ENCODE measurements around the gene GGTLC1.
A peak's percentile ranks its signal among the peaks of the same experiment; 100 is the strongest.
"Not testable (repeated sequence)": the region's sequence is repeated elsewhere in the genome, so short reads cannot be mapped to it uniquely, and the experiment has no call there.

GGTLC1 gene

DNA sequence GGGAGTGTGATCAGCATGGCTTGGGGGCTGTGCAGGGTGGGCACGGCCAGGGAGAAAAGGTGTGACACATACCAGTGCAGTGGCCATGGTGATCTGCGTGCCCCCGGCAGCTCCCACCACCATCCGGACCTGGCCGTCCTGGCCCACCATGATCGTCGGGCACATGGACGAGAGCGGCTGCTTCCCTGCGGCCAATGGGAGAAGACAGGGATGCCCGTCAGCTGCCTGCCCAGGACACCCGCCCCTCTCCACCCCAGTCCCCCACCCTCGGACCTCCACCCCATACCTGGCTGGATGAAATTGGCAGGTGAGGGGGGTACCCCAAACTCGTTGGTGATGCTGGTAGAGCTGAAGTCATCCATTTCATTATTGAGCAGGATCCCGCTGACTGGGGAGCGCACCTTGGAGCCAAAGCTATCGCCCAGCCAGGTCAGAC lies 2.8 kb downstream of the GGTLC1 start:
- not testable (repeated sequence) for H3K9ac ChIP-seq (ENCODE audit: low read length); H2BK12ac ChIP-seq (ENCODE audit: low read length in 2 of 2); H2AFZ ChIP-seq (ENCODE audit: low read depth, low read length); H2BK5ac ChIP-seq (ENCODE audit: low read depth, low read length, poor library complexity, severe bottlenecking); H3K23ac ChIP-seq (ENCODE audit: low read length in 2 of 2); DNase-seq; H3K79me1 ChIP-seq (replicated peaks; ENCODE audit: low read length, poor library complexity, severe bottlenecking); H3K4ac ChIP-seq (ENCODE audit: low read depth in 1 of 2, low read length in 2 of 2); H3K14ac ChIP-seq (ENCODE audit: low read length in 2 of 2); H3K4me1 ChIP-seq (ENCODE audit: control insufficient read depth, insufficient read depth, low read depth, low read length); H3K4me3 ChIP-seq (ENCODE audit: insufficient read depth in 1 of 2, low read depth in 1 of 2, low read length in 2 of 2); H2BK15ac ChIP-seq (ENCODE audit: low read depth, poor library complexity, severe bottlenecking); H3K36me3 ChIP-seq (ENCODE audit: control insufficient read depth in 1 of 2, insufficient read depth in 2 of 2, low read depth in 1 of 2, low read length in 2 of 2); H3K4me2 ChIP-seq (ENCODE audit: low read length, poor library complexity, severe bottlenecking); H2AK5ac ChIP-seq (ENCODE audit: low read length, severe bottlenecking); H3K27me3 ChIP-seq (ENCODE audit: control insufficient read depth in 1 of 2, insufficient read depth in 1 of 2, low read length in 2 of 2); H4K8ac ChIP-seq (ENCODE audit: low read length); H2BK120ac ChIP-seq (ENCODE audit: low read depth, low read length); H4K91ac ChIP-seq (ENCODE audit: low read length); H3K27ac ChIP-seq (ENCODE audit: low read length, poor library complexity, severe bottlenecking); H3K9me3 ChIP-seq (ENCODE audit: control insufficient read depth, low read length); H3K18ac ChIP-seq (ENCODE audit: low read depth in 1 of 2, low read length in 2 of 2)
- WGBS = 91% methylated on average over 11 of the region's 17 CpGs

DNA sequence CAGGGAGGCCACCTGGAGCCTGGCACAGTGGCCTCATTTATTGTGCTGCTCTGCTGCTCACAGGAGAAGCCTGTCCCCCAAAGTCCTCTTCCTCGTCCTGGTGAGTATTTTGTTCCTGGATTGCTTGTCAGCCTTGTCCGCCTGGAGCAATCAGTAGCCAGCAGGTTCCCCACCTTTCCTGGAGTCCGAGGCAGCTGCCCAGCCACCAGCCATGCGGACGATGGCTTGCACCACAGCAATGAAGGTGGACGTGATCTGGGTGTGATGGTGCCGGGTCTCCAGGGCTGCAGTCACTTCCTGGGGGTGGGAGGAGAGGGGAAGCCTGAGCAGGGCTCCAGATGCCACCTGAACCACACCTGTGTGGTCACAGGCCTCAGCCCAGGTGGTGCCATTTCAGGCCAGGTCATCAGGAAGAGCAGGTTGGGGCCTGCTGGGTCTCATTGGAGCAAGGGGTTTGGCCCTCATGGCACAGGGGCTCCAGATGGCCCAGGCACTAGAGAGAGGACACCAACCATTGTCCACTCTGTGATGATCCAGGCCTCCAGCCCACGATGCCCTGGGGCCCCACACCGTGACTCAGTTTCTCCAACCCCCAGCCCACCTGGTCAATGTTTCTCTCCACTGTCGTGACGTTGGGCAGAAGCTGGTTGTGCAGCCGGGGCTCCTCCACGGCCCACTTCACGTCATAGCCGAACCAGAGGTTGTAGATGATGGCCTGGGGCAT lies 3.4 kb downstream of the GGTLC1 start:
- not testable (repeated sequence) for H3K27ac ChIP-seq (ENCODE audit: low read length, poor library complexity, severe bottlenecking); H3K23ac ChIP-seq (ENCODE audit: low read length in 2 of 2); H4K91ac ChIP-seq (ENCODE audit: low read length); H2BK5ac ChIP-seq (ENCODE audit: low read depth, low read length, poor library complexity, severe bottlenecking); H3K27me3 ChIP-seq (ENCODE audit: control insufficient read depth in 1 of 2, insufficient read depth in 1 of 2, low read length in 2 of 2); H3K79me1 ChIP-seq (replicated peaks; ENCODE audit: low read length, poor library complexity, severe bottlenecking); H3K4me1 ChIP-seq (ENCODE audit: control insufficient read depth, insufficient read depth, low read depth, low read length); H3K36me3 ChIP-seq (ENCODE audit: control insufficient read depth in 1 of 2, insufficient read depth in 2 of 2, low read depth in 1 of 2, low read length in 2 of 2); H2BK15ac ChIP-seq (ENCODE audit: low read depth, poor library complexity, severe bottlenecking); H2AFZ ChIP-seq (ENCODE audit: low read depth, low read length); H3K9ac ChIP-seq (ENCODE audit: low read length); H3K9me3 ChIP-seq (ENCODE audit: control insufficient read depth, low read length); H4K8ac ChIP-seq (ENCODE audit: low read length); H2AK5ac ChIP-seq (ENCODE audit: low read length, severe bottlenecking); H3K4me2 ChIP-seq (ENCODE audit: low read length, poor library complexity, severe bottlenecking); H3K18ac ChIP-seq (ENCODE audit: low read depth in 1 of 2, low read length in 2 of 2); H2BK12ac ChIP-seq (ENCODE audit: low read length in 2 of 2); H2BK120ac ChIP-seq (ENCODE audit: low read depth, low read length); H3K4ac ChIP-seq (ENCODE audit: low read depth in 1 of 2, low read length in 2 of 2); H3K14ac ChIP-seq (ENCODE audit: low read length in 2 of 2); DNase-seq; H3K4me3 ChIP-seq (ENCODE audit: insufficient read depth in 1 of 2, low read depth in 1 of 2, low read length in 2 of 2)
- WGBS = 86% methylated on average over 13 of the region's 15 CpGs

DNA sequence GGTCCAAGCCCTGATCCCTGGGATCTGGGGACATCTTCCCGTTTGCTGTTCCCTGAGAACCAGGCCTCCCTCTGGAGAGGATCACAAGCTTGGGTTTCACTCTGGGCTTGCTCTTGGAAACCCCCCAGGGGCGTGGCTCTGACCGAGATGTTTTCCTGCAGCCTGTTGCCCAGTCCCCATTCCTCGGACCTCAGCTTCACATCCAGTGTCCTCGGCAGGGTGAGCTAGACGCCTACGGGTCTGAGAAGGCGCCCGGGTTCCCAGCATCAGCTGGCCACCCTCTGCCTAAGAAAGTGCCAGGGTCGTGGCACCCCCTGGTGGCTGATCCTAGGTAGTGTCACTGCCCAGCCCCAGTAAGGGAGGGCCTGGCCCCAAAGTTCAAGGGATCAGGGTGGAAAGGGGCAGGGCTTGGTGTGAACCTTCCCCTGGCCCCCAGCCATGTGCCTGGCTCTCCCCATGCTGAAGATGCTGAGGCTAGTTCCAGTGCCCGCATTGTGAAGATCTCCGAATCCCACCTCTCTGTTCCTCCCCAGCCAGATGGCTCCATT lies 4.0 kb downstream of the GGTLC1 start:
- DNase-seq; H2BK12ac ChIP-seq (ENCODE audit: low read length in 2 of 2); H3K23ac ChIP-seq (ENCODE audit: low read length in 2 of 2); H2BK120ac ChIP-seq (ENCODE audit: low read depth, low read length); H2BK15ac ChIP-seq (ENCODE audit: low read depth, poor library complexity, severe bottlenecking); H3K4ac ChIP-seq (ENCODE audit: low read depth in 1 of 2, low read length in 2 of 2); H3K4me2 ChIP-seq (ENCODE audit: low read length, poor library complexity, severe bottlenecking); H3K14ac ChIP-seq (ENCODE audit: low read length in 2 of 2); H3K27me3 ChIP-seq (ENCODE audit: control insufficient read depth in 1 of 2, insufficient read depth in 1 of 2, low read length in 2 of 2); H2AFZ ChIP-seq (ENCODE audit: low read depth, low read length); H3K9ac ChIP-seq (ENCODE audit: low read length); H3K9me3 ChIP-seq (ENCODE audit: control insufficient read depth, low read length); H3K4me3 ChIP-seq (ENCODE audit: insufficient read depth in 1 of 2, low read depth in 1 of 2, low read length in 2 of 2); H2BK5ac ChIP-seq (ENCODE audit: low read depth, low read length, poor library complexity, severe bottlenecking); H3K36me3 ChIP-seq (ENCODE audit: control insufficient read depth in 1 of 2, insufficient read depth in 2 of 2, low read depth in 1 of 2, low read length in 2 of 2); H2AK5ac ChIP-seq (ENCODE audit: low read length, severe bottlenecking); H3K18ac ChIP-seq (ENCODE audit: low read depth in 1 of 2, low read length in 2 of 2); H4K8ac ChIP-seq (ENCODE audit: low read length); H3K4me1 ChIP-seq (ENCODE audit: control insufficient read depth, insufficient read depth, low read depth, low read length); H3K27ac ChIP-seq (ENCODE audit: low read length, poor library complexity, severe bottlenecking); H4K91ac ChIP-seq (ENCODE audit: low read length); H3K79me1 ChIP-seq (replicated peaks; ENCODE audit: low read length, poor library complexity, severe bottlenecking): not testable (repeated sequence)
- WGBS = 65% methylated on average over 4 of the region's 12 CpGs

DNA sequence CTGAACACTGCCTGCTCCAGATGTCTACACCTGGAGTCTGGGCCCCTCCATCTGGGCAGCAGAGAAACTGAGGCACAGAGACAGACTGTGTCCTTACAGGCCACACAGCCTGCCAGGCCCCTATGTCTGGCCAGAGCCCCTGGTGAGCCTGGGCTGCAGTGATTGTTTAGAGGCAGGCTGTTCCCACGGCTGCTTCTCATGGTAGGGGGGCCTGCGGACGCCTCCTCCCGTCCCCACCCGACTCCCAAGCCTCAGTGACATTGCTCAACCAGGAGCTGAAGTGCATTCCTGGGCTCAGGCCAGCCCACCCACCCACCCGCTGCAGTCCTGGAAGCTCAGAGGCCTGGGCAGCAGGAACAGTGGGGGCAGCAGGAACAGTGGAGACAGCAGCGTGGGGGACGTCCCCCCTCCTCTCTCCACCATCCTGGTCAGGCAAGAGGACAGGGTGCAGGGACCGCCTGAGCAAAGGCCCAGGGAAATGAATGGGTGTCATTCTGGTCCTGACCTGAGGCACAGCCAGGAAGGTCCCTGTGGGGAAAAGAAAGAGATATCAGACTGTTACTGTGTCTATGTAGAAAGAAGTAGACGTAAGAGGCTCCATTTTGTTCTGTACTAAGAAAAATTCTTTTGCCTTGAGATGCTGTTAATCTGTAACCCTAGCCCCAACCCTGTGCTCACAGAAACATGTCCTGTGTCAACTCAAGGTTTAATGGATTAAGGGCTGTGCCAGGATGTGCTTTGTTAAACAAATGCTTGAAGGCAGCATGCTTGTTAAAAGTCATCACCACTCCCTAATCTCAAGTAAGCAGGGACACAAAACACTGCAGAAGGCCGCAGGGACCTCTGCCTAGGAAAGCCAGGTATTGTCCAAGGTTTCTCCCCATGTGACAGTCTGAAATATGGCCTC lies 6.2 kb downstream of the GGTLC1 start:
- not testable (repeated sequence) for H4K91ac ChIP-seq (ENCODE audit: low read length); H2AFZ ChIP-seq (ENCODE audit: low read depth, low read length); H2BK15ac ChIP-seq (ENCODE audit: low read depth, poor library complexity, severe bottlenecking); H3K23ac ChIP-seq (ENCODE audit: low read length in 2 of 2); H3K14ac ChIP-seq (ENCODE audit: low read length in 2 of 2); H3K9me3 ChIP-seq (ENCODE audit: control insufficient read depth, low read length); H3K27me3 ChIP-seq (ENCODE audit: control insufficient read depth in 1 of 2, insufficient read depth in 1 of 2, low read length in 2 of 2); H3K4me1 ChIP-seq (ENCODE audit: control insufficient read depth, insufficient read depth, low read depth, low read length); H3K4ac ChIP-seq (ENCODE audit: low read depth in 1 of 2, low read length in 2 of 2); H2AK5ac ChIP-seq (ENCODE audit: low read length, severe bottlenecking); H3K18ac ChIP-seq (ENCODE audit: low read depth in 1 of 2, low read length in 2 of 2); H2BK120ac ChIP-seq (ENCODE audit: low read depth, low read length); H4K8ac ChIP-seq (ENCODE audit: low read length); H3K9ac ChIP-seq (ENCODE audit: low read length); H3K4me2 ChIP-seq (ENCODE audit: low read length, poor library complexity, severe bottlenecking); H3K4me3 ChIP-seq (ENCODE audit: insufficient read depth in 1 of 2, low read depth in 1 of 2, low read length in 2 of 2); H2BK12ac ChIP-seq (ENCODE audit: low read length in 2 of 2); H3K36me3 ChIP-seq (ENCODE audit: control insufficient read depth in 1 of 2, insufficient read depth in 2 of 2, low read depth in 1 of 2, low read length in 2 of 2); H2BK5ac ChIP-seq (ENCODE audit: low read depth, low read length, poor library complexity, severe bottlenecking); DNase-seq; H3K79me1 ChIP-seq (replicated peaks; ENCODE audit: low read length, poor library complexity, severe bottlenecking)
- peak overlapping the region; percentile 71 for H3K27ac ChIP-seq (ENCODE audit: low read length, poor library complexity, severe bottlenecking)
- 80% methylated on average over 1 of the region's 11 CpGs for WGBS

All from mesenchymal stem cell (in vitro differentiated cells and primary cell).